GM21381 (cell line): ENCODE measurements around the gene KNSTRN.

Experiments
- ATAC-seq: cut with Tn5 transposase; IDR thresholded peaks from one replicate; pipeline ENCODE4 v1.9.1; 2021; ENCODE audit warnings: mild to moderate bottlenecking, moderate library complexity; ENCODE audit not compliant: unreplicated experiment

Gene KNSTRN

GRCh38 chr15:40443846-40444245 lies 61.3 kb downstream of the KNSTRN start:
- no peak for ATAC-seq
